PFSK-1 (cell line): Measurements from ENCODE around the gene NTSR2.

Source experiments
- POLR2AphosphoS5 ChIP-seq: IDR thresholded peaks from 2 replicates; pipeline ENCODE4 v1.6.1; 2012; ENCODE audit warnings: low read depth, mild to moderate bottlenecking, control low read depth, low read length, moderate library complexity
- SIN3A ChIP-seq: IDR thresholded peaks from 2 replicates; pipeline ENCODE4 v1.6.1; 2012; ENCODE audit warnings: mild to moderate bottlenecking, low read length, moderate library complexity, borderline replicate concordance; ENCODE audit not compliant: insufficient read depth
- TAF1 ChIP-seq: IDR thresholded peaks from 2 replicates; pipeline ENCODE4 v1.6.1; 2012; ENCODE audit warnings: low read length, control low read depth, borderline replicate concordance; ENCODE audit not compliant: insufficient read depth
- TF ChIP-seq, protein P1 (sequence below), 2 experiments: IDR thresholded peaks; 2 replicates each; pipeline versions ENCODE4 v1.6.1 to v1.8.0; 2011 to 2012; ENCODE audit warnings: low read depth in 2 of 2, low read length in 2 of 2, control low read depth in 1 of 2, inconsistent platforms in 1 of 2, mild to moderate bottlenecking in 1 of 2, moderate library complexity in 1 of 2; ENCODE audit not compliant: insufficient read depth in 1 of 2

DNA sequence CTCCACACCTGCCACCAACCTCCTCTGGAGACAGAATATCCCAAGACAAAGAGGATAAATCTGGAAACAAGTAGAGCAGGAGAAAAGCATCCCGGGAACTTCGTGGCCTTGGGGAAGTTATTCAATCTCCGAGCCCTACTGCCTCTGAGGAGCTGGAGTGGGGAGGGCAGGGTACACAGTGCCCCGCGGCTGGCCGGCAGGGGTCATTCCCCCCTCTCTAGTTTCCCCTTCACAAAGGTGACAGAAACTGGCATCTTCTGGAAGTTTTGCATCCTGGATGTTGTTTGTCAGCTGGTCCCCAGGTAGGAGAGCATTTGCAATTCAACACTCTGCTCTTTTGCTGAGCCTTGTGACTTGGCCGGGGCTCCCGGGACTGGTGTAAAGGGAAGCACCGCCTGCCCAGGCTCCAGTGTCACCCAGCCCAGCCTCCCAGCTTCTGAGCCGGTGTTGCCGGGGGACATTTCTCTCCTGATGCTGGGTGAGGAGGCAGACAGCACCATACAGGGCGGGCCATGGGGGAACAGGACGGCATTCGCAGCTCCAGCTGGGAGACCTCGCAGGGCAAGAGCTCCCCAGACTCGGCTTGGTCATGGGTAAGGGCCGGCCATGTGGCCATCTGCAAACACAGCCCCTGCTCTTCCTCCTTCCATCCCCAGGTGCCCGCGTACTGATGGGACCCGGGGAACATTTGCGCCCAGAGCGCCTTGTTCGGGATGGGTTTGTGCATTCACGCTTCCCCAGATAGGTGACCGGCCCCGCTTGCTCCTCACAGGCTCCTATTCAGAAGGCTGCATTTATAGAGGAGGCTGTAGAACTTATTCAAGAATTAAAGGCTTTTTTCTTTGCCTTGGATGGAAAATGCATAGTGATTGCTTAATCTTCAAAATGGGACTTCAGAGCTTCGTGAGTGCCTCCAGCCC is 7.4 kb upstream of the NTSR2 start:
- TF ChIP-seq, protein P1, sequence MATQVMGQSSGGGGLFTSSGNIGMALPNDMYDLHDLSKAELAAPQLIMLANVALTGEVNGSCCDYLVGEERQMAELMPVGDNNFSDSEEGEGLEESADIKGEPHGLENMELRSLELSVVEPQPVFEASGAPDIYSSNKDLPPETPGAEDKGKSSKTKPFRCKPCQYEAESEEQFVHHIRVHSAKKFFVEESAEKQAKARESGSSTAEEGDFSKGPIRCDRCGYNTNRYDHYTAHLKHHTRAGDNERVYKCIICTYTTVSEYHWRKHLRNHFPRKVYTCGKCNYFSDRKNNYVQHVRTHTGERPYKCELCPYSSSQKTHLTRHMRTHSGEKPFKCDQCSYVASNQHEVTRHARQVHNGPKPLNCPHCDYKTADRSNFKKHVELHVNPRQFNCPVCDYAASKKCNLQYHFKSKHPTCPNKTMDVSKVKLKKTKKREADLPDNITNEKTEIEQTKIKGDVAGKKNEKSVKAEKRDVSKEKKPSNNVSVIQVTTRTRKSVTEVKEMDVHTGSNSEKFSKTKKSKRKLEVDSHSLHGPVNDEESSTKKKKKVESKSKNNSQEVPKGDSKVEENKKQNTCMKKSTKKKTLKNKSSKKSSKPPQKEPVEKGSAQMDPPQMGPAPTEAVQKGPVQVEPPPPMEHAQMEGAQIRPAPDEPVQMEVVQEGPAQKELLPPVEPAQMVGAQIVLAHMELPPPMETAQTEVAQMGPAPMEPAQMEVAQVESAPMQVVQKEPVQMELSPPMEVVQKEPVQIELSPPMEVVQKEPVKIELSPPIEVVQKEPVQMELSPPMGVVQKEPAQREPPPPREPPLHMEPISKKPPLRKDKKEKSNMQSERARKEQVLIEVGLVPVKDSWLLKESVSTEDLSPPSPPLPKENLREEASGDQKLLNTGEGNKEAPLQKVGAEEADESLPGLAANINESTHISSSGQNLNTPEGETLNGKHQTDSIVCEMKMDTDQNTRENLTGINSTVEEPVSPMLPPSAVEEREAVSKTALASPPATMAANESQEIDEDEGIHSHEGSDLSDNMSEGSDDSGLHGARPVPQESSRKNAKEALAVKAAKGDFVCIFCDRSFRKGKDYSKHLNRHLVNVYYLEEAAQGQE (IDR thresholded peaks at IDR 0.05; ENCODE audit: insufficient read depth in 1 of 2, low read depth in 2 of 2, low read length in 2 of 2) = no peak
- TF ChIP-seq POLR2AphosphoS5 = no peak
- TF ChIP-seq SIN3A = no peak
- no peak for TF ChIP-seq TAF1
